AG10803 (cell line): ENCODE data around the gene PRKRIP1.

Experiments
- DNase-seq: peaks from one replicate; pipeline ENCODE4 v3.0.0; 2010; ENCODE audit warnings: low read depth
- H3K4me3 ChIP-seq: 2 replicates; pipeline ENCODE4 v1.5.1; 2011; ENCODE audit warnings: mild to moderate bottlenecking, low read length, control low read depth
- TF ChIP-seq, protein P1 (sequence below): conservative IDR thresholded peaks from 2 replicates; pipeline ENCODE4 v1.5.1; 2011; ENCODE audit warnings: mild to moderate bottlenecking, low read length, control low read depth, inconsistent platforms

PRKRIP1 gene

DNA sequence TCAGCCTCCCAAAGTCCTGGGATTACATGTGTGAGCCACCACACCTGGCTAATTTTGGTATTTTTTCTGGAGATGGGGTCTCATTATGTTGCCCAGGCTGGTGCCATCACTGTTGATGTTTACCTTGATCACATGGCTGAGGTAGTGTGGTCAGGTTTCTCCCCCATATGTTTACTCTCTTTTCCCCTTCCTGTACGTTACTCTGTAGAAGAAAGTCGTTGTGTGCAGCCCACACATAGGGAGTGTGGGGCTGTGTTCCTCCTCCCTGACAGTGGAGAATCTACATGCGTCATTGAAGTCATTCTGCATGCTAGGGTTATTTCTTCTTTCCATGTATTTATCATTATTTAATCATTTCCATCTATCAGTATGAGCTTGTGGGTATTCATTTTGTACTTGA, 20.9 kb downstream of the PRKRIP1 start:
- no peak for DNase-seq
- TF ChIP-seq, protein P1, sequence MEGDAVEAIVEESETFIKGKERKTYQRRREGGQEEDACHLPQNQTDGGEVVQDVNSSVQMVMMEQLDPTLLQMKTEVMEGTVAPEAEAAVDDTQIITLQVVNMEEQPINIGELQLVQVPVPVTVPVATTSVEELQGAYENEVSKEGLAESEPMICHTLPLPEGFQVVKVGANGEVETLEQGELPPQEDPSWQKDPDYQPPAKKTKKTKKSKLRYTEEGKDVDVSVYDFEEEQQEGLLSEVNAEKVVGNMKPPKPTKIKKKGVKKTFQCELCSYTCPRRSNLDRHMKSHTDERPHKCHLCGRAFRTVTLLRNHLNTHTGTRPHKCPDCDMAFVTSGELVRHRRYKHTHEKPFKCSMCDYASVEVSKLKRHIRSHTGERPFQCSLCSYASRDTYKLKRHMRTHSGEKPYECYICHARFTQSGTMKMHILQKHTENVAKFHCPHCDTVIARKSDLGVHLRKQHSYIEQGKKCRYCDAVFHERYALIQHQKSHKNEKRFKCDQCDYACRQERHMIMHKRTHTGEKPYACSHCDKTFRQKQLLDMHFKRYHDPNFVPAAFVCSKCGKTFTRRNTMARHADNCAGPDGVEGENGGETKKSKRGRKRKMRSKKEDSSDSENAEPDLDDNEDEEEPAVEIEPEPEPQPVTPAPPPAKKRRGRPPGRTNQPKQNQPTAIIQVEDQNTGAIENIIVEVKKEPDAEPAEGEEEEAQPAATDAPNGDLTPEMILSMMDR: no peak
- H3K4me3 ChIP-seq: no peak overlapping the region

DNA sequence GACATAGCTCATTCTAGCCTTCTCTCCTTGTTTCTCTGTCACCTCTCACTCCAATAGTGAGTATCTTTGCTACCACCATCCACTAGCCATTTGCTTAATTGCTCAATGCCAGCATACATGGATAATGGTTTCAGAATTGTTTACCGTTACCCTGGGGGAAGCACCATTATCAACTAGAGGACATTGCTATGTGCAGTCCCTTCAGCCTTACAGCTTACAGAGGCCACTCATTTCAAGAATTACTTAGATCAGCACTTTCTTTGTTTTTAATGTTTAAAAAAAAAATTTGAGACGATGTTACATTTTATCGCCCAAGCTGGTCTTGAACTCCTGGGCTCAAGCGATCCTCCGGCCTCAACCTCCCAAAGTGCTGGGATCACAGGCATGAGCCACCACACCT, 22.4 kb downstream of the PRKRIP1 start:
- H3K4me3 ChIP-seq: no peak overlapping the region
- DNase-seq: no peak
- TF ChIP-seq, protein P1: no peak

DNA sequence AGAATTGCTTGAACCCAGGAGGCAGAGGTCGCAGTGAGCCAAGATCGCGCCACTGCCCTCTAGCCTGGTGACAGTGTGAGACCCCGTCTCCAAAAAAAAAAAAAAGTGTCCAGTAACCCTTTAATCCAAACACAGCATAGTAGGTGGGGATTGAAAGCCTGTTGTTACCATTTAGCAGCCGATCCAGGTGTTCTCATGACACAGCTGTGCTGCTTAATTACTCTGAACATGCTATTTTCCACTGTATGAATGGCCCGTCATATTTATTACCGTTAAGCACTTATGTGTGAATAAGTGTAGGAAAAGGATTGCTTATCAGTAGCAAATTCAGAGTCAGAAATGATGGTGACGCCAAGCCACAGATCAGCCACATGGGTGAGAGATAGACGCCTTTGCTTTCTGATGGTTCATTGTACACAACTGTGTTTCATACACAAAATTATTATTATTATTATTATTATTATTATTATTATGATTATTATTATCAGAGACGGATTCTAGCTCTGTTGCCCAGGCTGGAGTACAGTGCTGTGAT, 25.6 kb downstream of the PRKRIP1 start:
- no peak overlapping the region for H3K4me3 ChIP-seq
- TF ChIP-seq, protein P1: no peak

DNA sequence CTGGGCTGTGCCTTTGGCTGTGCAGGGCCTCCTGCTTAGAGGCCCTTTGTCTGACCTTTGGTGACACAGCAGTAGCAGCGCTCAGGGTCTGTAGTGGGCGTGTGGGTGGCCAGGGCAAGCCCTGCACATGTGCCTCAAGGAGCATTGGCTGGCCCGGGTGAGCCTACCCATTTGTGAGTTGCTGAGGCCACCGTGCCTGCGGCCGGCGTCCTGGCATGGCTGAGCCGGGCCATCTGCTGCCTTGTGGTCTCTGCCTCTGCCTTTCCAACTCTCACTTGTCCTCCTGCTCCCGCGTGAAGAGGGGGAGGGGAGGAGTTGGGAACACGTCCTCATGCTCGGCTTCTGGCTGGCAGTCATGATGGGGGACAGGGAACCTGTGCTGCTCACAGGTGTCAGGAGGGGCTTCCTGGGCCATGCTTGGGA, 28.0 kb downstream of the PRKRIP1 start:
- no peak for DNase-seq
- TF ChIP-seq, protein P1: no peak
- no peak overlapping the region for H3K4me3 ChIP-seq

More for the DNA sequence above, 25.6 kb downstream of the PRKRIP1 start:
- no peak for DNase-seq

DNA sequence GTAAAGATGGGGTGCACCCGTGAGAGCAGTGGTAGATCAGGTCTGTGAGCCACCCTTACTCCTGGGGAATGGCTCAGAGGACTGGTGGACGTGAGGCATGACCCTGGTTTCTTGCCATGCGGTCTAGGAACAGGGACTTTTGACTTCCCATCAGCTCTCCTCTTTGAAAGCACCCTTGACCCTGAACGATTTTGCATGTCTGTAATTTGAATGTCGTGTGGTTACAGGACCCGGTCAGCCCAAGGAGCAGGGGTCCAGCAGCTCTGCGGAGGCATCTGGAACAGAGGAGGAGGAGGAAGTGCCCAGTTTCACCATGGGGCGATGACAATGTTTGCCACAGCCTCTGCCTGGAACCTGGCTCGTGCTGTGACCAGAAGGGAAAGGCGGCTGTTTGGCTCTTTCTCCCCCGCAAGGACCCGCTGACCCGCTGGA, 28.6 kb downstream of the PRKRIP1 start:
- no peak overlapping the region for H3K4me3 ChIP-seq
- no peak for DNase-seq

DNA sequence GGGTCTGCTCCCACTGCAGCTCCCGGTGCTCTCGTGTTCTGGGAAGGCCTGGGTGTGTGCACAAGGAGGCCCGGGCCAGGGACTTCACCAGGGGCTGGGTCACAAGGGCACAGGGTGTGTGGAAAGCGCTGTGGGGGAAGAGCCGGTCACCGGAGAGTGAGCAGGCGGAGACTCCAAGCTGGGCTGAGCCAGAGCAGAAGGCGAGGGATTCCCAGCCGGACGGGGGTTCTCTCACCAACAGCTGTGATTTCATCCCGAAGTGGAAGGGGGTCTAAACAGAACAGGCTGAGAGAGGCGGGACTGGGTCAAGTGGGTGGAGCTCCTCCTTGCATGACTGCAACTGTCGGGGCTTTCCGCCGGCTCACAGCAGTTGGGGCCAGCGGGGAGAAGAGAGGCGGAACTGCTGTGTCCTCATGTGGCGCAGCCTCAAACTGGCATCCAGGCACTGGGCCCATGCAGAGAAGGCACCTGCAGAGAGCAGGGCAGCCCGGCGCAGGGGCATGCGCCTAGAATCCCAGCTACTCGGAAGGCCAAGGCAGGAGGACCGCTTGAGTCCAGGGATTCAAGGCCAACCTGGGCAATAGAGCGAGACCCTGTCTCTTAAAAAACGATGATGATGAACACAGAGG, 29.6 kb downstream of the PRKRIP1 start:
- no peak for DNase-seq
- TF ChIP-seq, protein P1: no peak
- H3K4me3 ChIP-seq: no peak overlapping the region

More for the DNA sequence above, 28.6 kb downstream of the PRKRIP1 start:
- TF ChIP-seq, protein P1: no peak

DNA sequence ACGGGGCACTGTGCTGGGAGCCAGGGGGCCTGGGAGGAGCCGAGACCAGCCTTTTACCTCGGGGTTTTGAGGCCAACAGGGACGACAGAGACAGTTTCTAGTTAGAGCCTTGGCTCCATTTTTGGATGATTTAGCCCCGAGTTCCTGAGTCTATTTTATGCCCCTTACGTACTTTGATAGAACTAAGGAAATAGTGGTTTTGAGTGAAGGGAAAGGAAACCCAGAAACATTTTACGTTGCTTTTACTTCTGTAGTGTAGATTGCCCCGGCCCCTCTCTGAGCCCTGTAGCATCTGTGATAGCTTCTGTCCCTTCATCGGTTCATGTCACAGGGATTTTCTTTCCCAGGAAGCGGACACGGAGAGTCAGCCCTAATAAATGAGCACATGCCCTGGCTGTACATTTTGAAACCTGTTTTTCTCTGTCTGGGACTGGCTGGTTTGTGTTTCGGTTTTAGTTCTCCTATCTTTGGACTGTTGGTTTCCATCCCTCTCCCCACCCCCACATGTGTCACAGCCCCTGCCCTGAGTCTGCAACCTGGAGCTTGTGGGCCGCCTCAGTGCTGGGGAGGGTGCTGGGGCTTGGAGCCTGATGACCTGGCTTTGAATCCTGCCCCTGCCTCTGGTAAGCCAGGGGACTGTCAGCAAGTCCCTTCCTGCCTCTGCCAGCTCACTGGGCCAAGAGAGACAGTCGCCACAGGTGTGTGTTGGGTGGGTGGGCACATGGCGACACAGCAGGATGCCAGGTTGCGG, 30.3 kb downstream of the PRKRIP1 start:
- no peak for DNase-seq
- TF ChIP-seq, protein P1: no peak
- H3K4me3 ChIP-seq: no peak overlapping the region
